Endothelial cell of umbilical vein (primary cell): ENCODE measurements around the gene CNDP2.

ENCODE experiments used
- CTCF ChIP-seq, 2 donors: IDR thresholded peaks; 1 replicate in 1 of 2; 2 replicates in 1 of 2; pipeline ENCODE4 v1.5.1; 2011; ENCODE audit warnings: low read length in 2 of 2, mild to moderate bottlenecking in 2 of 2, moderate library complexity in 2 of 2, control low read depth in 1 of 2, inconsistent platforms in 1 of 2, low read depth in 1 of 2; ENCODE audit not compliant: insufficient read depth in 1 of 2; ENCODE audit errors: extremely low read depth in 1 of 2
- EZH2 ChIP-seq: IDR thresholded peaks from 2 replicates; pipeline ENCODE4 v1.6.1; 2012; ENCODE audit warnings: borderline replicate concordance, low read depth, mild to moderate bottlenecking, moderate library complexity, low read length, inconsistent platforms; ENCODE audit not compliant: severe bottlenecking
- JUN ChIP-seq: IDR thresholded peaks from 2 replicates; pipeline ENCODE4 v1.6.1; 2011; ENCODE audit warnings: borderline replicate concordance, low read depth; ENCODE audit not compliant: insufficient read length, insufficient read depth
- MAX ChIP-seq: IDR thresholded peaks from 2 replicates; pipeline ENCODE4 v1.6.1; 2011; ENCODE audit not compliant: insufficient read depth, insufficient read length
- POLR2A ChIP-seq: IDR thresholded peaks from 2 replicates; pipeline ENCODE4 v1.6.1; 2012; ENCODE audit warnings: low read depth, mild to moderate bottlenecking, control low read depth, low read length
- POLR2AphosphoS5 ChIP-seq: IDR thresholded peaks from 2 replicates; pipeline ENCODE4 v1.6.1; 2012; ENCODE audit warnings: low read depth, mild to moderate bottlenecking, control low read depth, low read length, moderate library complexity; ENCODE audit not compliant: insufficient read depth

GRCh38 chr18:74506448-74507084 lies 10.4 kb downstream of the CNDP2 start:
- no peak for TF ChIP-seq POLR2AphosphoS5
- no peak for TF ChIP-seq CTCF (IDR thresholded peaks at IDR 0.05; ENCODE audit: extremely low read depth in 1 of 2, insufficient read depth in 1 of 2, low read depth in 1 of 2, low read length in 2 of 2)
- no peak for TF ChIP-seq POLR2A
- TF ChIP-seq JUN, result no peak
- no peak for TF ChIP-seq EZH2
- no peak for TF ChIP-seq MAX
